Measurements from ENCODE around the gene ZSCAN29. TPM values are rescaled to one million over a fixed set of nuclear protein-coding genes. Genes with fewer than 3 reads are reported as not detected.
"Not testable (repeated sequence)": the region's sequence is repeated elsewhere in the genome, so short reads cannot be mapped to it uniquely, and the experiment has no call there.

Gene ZSCAN29
- total RNA-seq = 10 to 100 TPM; 29.4 to 30.1 TPM

GRCh38 chr15:43370975-43371974 lies at the start of gene ZSCAN29, which contains the start of gene TUBGCP4:
TSS of gene ZSCAN29 (minus strand) at chr15:43371043. CDS start at chr15:43369913, 1,130 bp downstream.
TSS of gene TUBGCP4 (plus strand) at chr15:43371101. CDS start at chr15:43371355, 254 bp downstream.
- POLR2A ChIA-PET = interaction anchor here (0.6 to 4.0 kb wide), 19 partner anchors 9 to 457 kb away, joined by 3 to 20 read pairs (median 3); partner anchors contain the start of genes LCMT2 and PDIA3
- Mint-ChIP-seq H3K9me3 (peaks cover 23% of the 10 kb centered on the region), H3K4me1 (peaks cover 52% of the 10 kb centered on the region), H3K27me3 (no peaks in the 10 kb centered on the region), H3K4me3 (peak within 1 kb of the TSS; percentile 87), H3K36me3 (ENCODE audit: low read depth) (peaks cover 49% of the 10 kb centered on the region), H3K27ac (peak within 1 kb of the TSS; percentile 79)
- DNase-seq = peak; percentile 82
- CTCF ChIA-PET = interaction anchor here (0.9 to 2.4 kb wide), 12 partner anchors 10 to 167 kb away, joined by 3 to 10 read pairs (median 4); partner anchors contain the start of gene LCMT2

- no peaks in the 10 kb centered on the region for H3K27me3 Mint-ChIP-seq
- H3K36me3 Mint-ChIP-seq (ENCODE audit: low read depth) = peaks cover 29% of the 10 kb centered on the region
- ChIA-PET CTCF (no interaction called here), POLR2A (no interaction called here)
- no peaks in the 10 kb centered on the region for H3K9me3 Mint-ChIP-seq
- peak overlapping the region; percentile 1 for H3K27ac Mint-ChIP-seq
- no peak overlapping the region for H3K4me3 Mint-ChIP-seq
- DNase-seq = no peak
- H3K4me1 Mint-ChIP-seq = peaks cover 9% of the 10 kb centered on the region
Observed at GRCh38 chr15:43420435-43420834, 49.6 kb upstream of the ZSCAN29 start.

- POLR2A ChIA-PET = no interaction called here
- no peak for DNase-seq
- CTCF ChIA-PET = no interaction called here
- H3K27me3 Mint-ChIP-seq = no peaks in the 10 kb centered on the region
- no peaks in the 10 kb centered on the region for H3K4me1 Mint-ChIP-seq
- H3K9me3 Mint-ChIP-seq = no peaks in the 10 kb centered on the region
- H3K4me3 Mint-ChIP-seq = no peak overlapping the region
- peaks cover 42% of the 10 kb centered on the region for H3K36me3 Mint-ChIP-seq (ENCODE audit: low read depth)
- H3K27ac Mint-ChIP-seq = no peak overlapping the region
Observed at GRCh38 chr15:43414196-43414595, 43.4 kb upstream of the ZSCAN29 start.

- Mint-ChIP-seq H3K4me1 (no peaks in the 10 kb centered on the region), H3K9me3 (no peaks in the 10 kb centered on the region), H3K4me3 (no peak overlapping the region), H3K27me3 (no peaks in the 10 kb centered on the region), H3K36me3 (ENCODE audit: low read depth) (peaks cover 52% of the 10 kb centered on the region), H3K27ac (no peak overlapping the region)
- POLR2A ChIA-PET = no interaction called here
- DNase-seq = no peak
- CTCF ChIA-PET = no interaction called here
Observed at GRCh38 chr15:43412096-43412495, 41.3 kb upstream of the ZSCAN29 start.

GRCh38 chr15:43410572-43411214 lies 39.9 kb upstream of the ZSCAN29 start:
- H3K4me3 Mint-ChIP-seq = no peak overlapping the region
- no peaks in the 10 kb centered on the region for H3K27me3 Mint-ChIP-seq
- H3K4me1 Mint-ChIP-seq = no peaks in the 10 kb centered on the region
- ChIA-PET CTCF (interaction anchor here (1.7 kb wide), 1 partner anchor 35 kb away, joined by 4 read pairs; no protein-coding TSS in a partner anchor), POLR2A (no interaction called here)
- no peaks in the 10 kb centered on the region for H3K9me3 Mint-ChIP-seq
- H3K27ac Mint-ChIP-seq = no peak overlapping the region
- DNase-seq = no peak
- H3K36me3 Mint-ChIP-seq (ENCODE audit: low read depth) = peaks cover 59% of the 10 kb centered on the region

- H3K9me3 Mint-ChIP-seq = no peaks in the 10 kb centered on the region
- H3K27me3 Mint-ChIP-seq = no peaks in the 10 kb centered on the region
- ChIA-PET POLR2A (interaction anchor here (0.6 kb wide), 1 partner anchor 52 kb away, joined by 4 read pairs; no protein-coding TSS in a partner anchor), CTCF (interaction anchor here (0.6 kb wide), 1 partner anchor 795 kb away, joined by 5 read pairs; no protein-coding TSS in a partner anchor)
- no peak overlapping the region for H3K4me3 Mint-ChIP-seq
- H3K36me3 Mint-ChIP-seq (ENCODE audit: low read depth) = peaks cover 67% of the 10 kb centered on the region
- no peak overlapping the region for H3K27ac Mint-ChIP-seq
- DNase-seq = no peak
- H3K4me1 Mint-ChIP-seq = peaks cover 3% of the 10 kb centered on the region
Observed at GRCh38 chr15:43408789-43409188, 37.9 kb upstream of the ZSCAN29 start.

- H3K27ac Mint-ChIP-seq = no peak overlapping the region
- no peaks in the 10 kb centered on the region for H3K27me3 Mint-ChIP-seq
- CTCF ChIA-PET = no interaction called here
- peaks cover 65% of the 10 kb centered on the region for H3K36me3 Mint-ChIP-seq (ENCODE audit: low read depth)
- POLR2A ChIA-PET = interaction anchor here (0.6 to 0.8 kb wide), 2 partner anchors 36 to 397 kb away, joined by 3 to 6 read pairs; partner anchors contain the start of genes TUBGCP4 and ZSCAN29
- no peak for DNase-seq
- H3K4me3 Mint-ChIP-seq = no peak overlapping the region
- H3K9me3 Mint-ChIP-seq = no peaks in the 10 kb centered on the region
- H3K4me1 Mint-ChIP-seq = peaks cover 5% of the 10 kb centered on the region
Observed at GRCh38 chr15:43406808-43407207, 36.0 kb upstream of the ZSCAN29 start.

- ChIA-PET POLR2A (interaction anchor here (0.8 kb wide), 1 partner anchor 36 kb away, joined by 6 read pairs; the partner anchor contains the start of genes TUBGCP4 and ZSCAN29), CTCF (no interaction called here)
- Mint-ChIP-seq H3K4me1 (peaks cover 5% of the 10 kb centered on the region), H3K36me3 (ENCODE audit: low read depth) (peaks cover 71% of the 10 kb centered on the region), H3K27ac (no peak overlapping the region), H3K4me3 (no peak overlapping the region), H3K27me3 (no peaks in the 10 kb centered on the region), H3K9me3 (no peaks in the 10 kb centered on the region)
- no peak for DNase-seq
Observed at GRCh38 chr15:43406189-43406588, 35.3 kb upstream of the ZSCAN29 start.

- DNase-seq = no peak
- no peak overlapping the region for H3K27ac Mint-ChIP-seq
- POLR2A ChIA-PET = no interaction called here
- CTCF ChIA-PET = interaction anchor here (1.2 to 1.8 kb wide), 2 partner anchors 13 to 28 kb away, joined by 3 to 4 read pairs; no protein-coding TSS in a partner anchor
- no peaks in the 10 kb centered on the region for H3K9me3 Mint-ChIP-seq
- no peak overlapping the region for H3K4me3 Mint-ChIP-seq
- H3K27me3 Mint-ChIP-seq = no peaks in the 10 kb centered on the region
- H3K36me3 Mint-ChIP-seq (ENCODE audit: low read depth) = peaks cover 68% of the 10 kb centered on the region
- H3K4me1 Mint-ChIP-seq = peaks cover 5% of the 10 kb centered on the region
Observed at GRCh38 chr15:43404130-43404529, 33.3 kb upstream of the ZSCAN29 start.

- peaks cover 68% of the 10 kb centered on the region for H3K36me3 Mint-ChIP-seq (ENCODE audit: low read depth)
- CTCF ChIA-PET = interaction anchor here (1.2 to 1.8 kb wide), 3 partner anchors 13 to 33 kb away, joined by 3 to 4 read pairs (median 3); partner anchors contain the start of genes TUBGCP4 and ZSCAN29
- POLR2A ChIA-PET = interaction anchor here (1.2 kb wide), 1 partner anchor 13 kb away, joined by 3 read pairs; no protein-coding TSS in a partner anchor
Observed at GRCh38 chr15:43403616-43404015, 32.8 kb upstream of the ZSCAN29 start.

GRCh38 chr15:43402255-43402654 lies 31.4 kb upstream of the ZSCAN29 start:
- no peak for DNase-seq
- POLR2A ChIA-PET = no interaction called here
- H3K27ac Mint-ChIP-seq = no peak overlapping the region
- no peak overlapping the region for H3K4me3 Mint-ChIP-seq
- no peaks in the 10 kb centered on the region for H3K27me3 Mint-ChIP-seq
- H3K9me3 Mint-ChIP-seq = no peaks in the 10 kb centered on the region
- H3K36me3 Mint-ChIP-seq (ENCODE audit: low read depth) = peaks cover 68% of the 10 kb centered on the region
- H3K4me1 Mint-ChIP-seq = peaks cover 5% of the 10 kb centered on the region
- CTCF ChIA-PET = interaction anchor here (1.8 kb wide), 1 partner anchor 26 kb away, joined by 4 read pairs; no protein-coding TSS in a partner anchor

More at GRCh38 chr15:43403616-43404015, 32.8 kb upstream of the ZSCAN29 start:
- H3K27me3 Mint-ChIP-seq = no peaks in the 10 kb centered on the region
- no peaks in the 10 kb centered on the region for H3K9me3 Mint-ChIP-seq
- no peak overlapping the region for H3K4me3 Mint-ChIP-seq
- no peak overlapping the region for H3K27ac Mint-ChIP-seq
- peaks cover 5% of the 10 kb centered on the region for H3K4me1 Mint-ChIP-seq
- DNase-seq = no peak

GRCh38 chr15:43393592-43393991 lies 22.7 kb upstream of the ZSCAN29 start:
- H3K4me3 Mint-ChIP-seq, H3K27ac Mint-ChIP-seq, H3K27me3 Mint-ChIP-seq, POLR2A ChIA-PET, DNase-seq, CTCF ChIA-PET, H3K9me3 Mint-ChIP-seq, H3K4me1 Mint-ChIP-seq: not testable (repeated sequence)
- H3K36me3 Mint-ChIP-seq (ENCODE audit: low read depth) = peaks cover 63% of the 10 kb centered on the region
